Thyroid gland (tissue), 4 donors: ENCODE results near the gene CACNB1.

Experiments used
- CTCF ChIP-seq, 6 experiments: fragments of 200-600 bp in 3 of 6; fragments of 450-650 bp in 3 of 6; sonication (generic) in 3 of 6; IDR thresholded peaks; one replicate each; pipeline ENCODE4 v1.5.1; 2016 to 2019; ENCODE audit warnings: antibody characterized with exemption in 6 of 6, mild to moderate bottlenecking in 2 of 6, inconsistent platforms in 1 of 6, moderate library complexity in 1 of 6
- POLR2A ChIP-seq, 2 donors: fragments of 450-650 bp; IDR thresholded peaks; one replicate each; pipeline ENCODE4 v1.6.1; 2017; ENCODE audit warnings: antibody characterized with exemption in 2 of 2, mild to moderate bottlenecking in 2 of 2, moderate library complexity in 1 of 2

- TF ChIP-seq CTCF (IDR thresholded peaks at IDR 0.05) (no peak), POLR2A (IDR thresholded peaks at IDR 0.05) (no peak)
Measured at GRCh38 chr17:39222151-39222550, 24.7 kb upstream of the CACNB1 start.
